H1 (cell line): Measurements from ENCODE around the gene NEK11. TPM values are rescaled to one million over a fixed set of nuclear protein-coding genes. Genes with fewer than 3 reads are reported as not detected.

Source experiments
- CTCF ChIA-PET: fragments of 300-600 bp; sonication (Branson Sonifier 250); formaldehyde crosslinking; loops from one replicate; lab custom pipeline; 2021; ENCODE audit not compliant: partially characterized antibody; lab: Charles Lee
- POLR2A ChIA-PET: fragments of 300-600 bp; sonication (Branson Sonifier 250); formaldehyde crosslinking; loops from one replicate; lab custom pipeline; 2021; ENCODE audit warnings: inconsistent platforms; ENCODE audit not compliant: partially characterized antibody; lab: Charles Lee
- DNase-seq, 2 experiments: peaks; one replicate each; pipeline versions ENCODE4 v3.0.0 to v3.0.0-alpha.2; 2010 to 2022; ENCODE audit warnings: low spot score in 2 of 2, low read depth in 1 of 2, mixed read lengths in 1 of 2
- FAIRE-seq: peaks from 2 replicates; lab custom pipeline; 2011; peaks lifted over from hg19 to GRCh38; lab: Jason Lieb, UNC
- H2AFZ ChIP-seq: 2 replicates; pipeline ENCODE4 v1.8.1; 2012; ENCODE audit warnings: low read length, inconsistent platforms
- H2AK5ac ChIP-seq: 2 replicates; pipeline ENCODE4 v1.6.1; 2013; ENCODE audit warnings: low read depth, low read length
- H2BK120ac ChIP-seq: replicated peaks from 2 replicates; pipeline ENCODE3; 2013; ENCODE audit warnings: low read depth, low read length, inconsistent platforms
- H2BK12ac ChIP-seq: 2 replicates; pipeline ENCODE4 v1.6.1; 2013; ENCODE audit warnings: low read depth, low read length
- H2BK15ac ChIP-seq: 2 replicates; pipeline ENCODE4 v1.6.1; 2013; ENCODE audit warnings: low read length
- H2BK20ac ChIP-seq: 2 replicates; pipeline ENCODE4 v1.6.1; 2013; ENCODE audit warnings: low read length
- H2BK5ac ChIP-seq: 2 replicates; pipeline ENCODE4 v1.6.1; 2013; ENCODE audit warnings: low read depth, low read length
- H3K14ac ChIP-seq: 2 replicates; pipeline ENCODE4 v1.6.1; 2013; ENCODE audit warnings: inconsistent platforms; ENCODE audit not compliant: insufficient read length
- H3K18ac ChIP-seq: 2 replicates; pipeline ENCODE4 v1.6.1; 2013; ENCODE audit warnings: low read length; ENCODE audit errors: extremely low read depth
- H3K23ac ChIP-seq: 2 replicates; pipeline ENCODE4 v1.6.1; 2013; ENCODE audit warnings: inconsistent platforms; ENCODE audit not compliant: insufficient read length
- H3K23me2 ChIP-seq: 2 replicates; pipeline ENCODE4 v1.6.1; 2013; ENCODE audit warnings: low read depth, low read length
- H3K27ac ChIP-seq: 2 replicates; pipeline ENCODE4 v1.6.1; 2011; ENCODE audit warnings: low read depth, low read length, inconsistent platforms
- H3K27me3 ChIP-seq, 4 experiments: replicated peaks in 1 of 4; 1 replicate in 1 of 4; 2 replicates in 3 of 4; pipeline versions ENCODE4 v1.6.1 to v1.8.1; 2011 to 2013; ENCODE audit warnings: low read length in 3 of 4, mild to moderate bottlenecking in 3 of 4, inconsistent platforms in 2 of 4, mixed read lengths in 2 of 4, moderate library complexity in 1 of 4; ENCODE audit not compliant: control insufficient read depth in 3 of 4, insufficient read depth in 3 of 4; ENCODE audit errors: extremely low read depth in 1 of 4
- H3K36me3 ChIP-seq, 4 experiments: 2 replicates each; pipeline versions ENCODE4 v1.6.1 to v1.8.1; 2011 to 2013; ENCODE audit warnings: mild to moderate bottlenecking in 4 of 4, low read length in 3 of 4, moderate library complexity in 2 of 4, control low read depth in 1 of 4, inconsistent platforms in 1 of 4; ENCODE audit not compliant: insufficient read depth in 4 of 4, control insufficient read depth in 2 of 4
- H3K4ac ChIP-seq: replicated peaks from 2 replicates; pipeline ENCODE3; 2013; ENCODE audit warnings: low read length, low read depth, mixed read lengths, inconsistent platforms; ENCODE audit not compliant: insufficient read length
- H3K4me1 ChIP-seq, 4 experiments: replicated peaks in 1 of 4; 1 replicate in 1 of 4; 2 replicates in 3 of 4; pipeline versions ENCODE4 v1.6.1 to v1.8.1; 2011 to 2013; ENCODE audit warnings: low read length in 3 of 4, inconsistent platforms in 2 of 4, mixed read lengths in 1 of 4; ENCODE audit not compliant: insufficient read depth in 4 of 4, control insufficient read depth in 3 of 4
- H3K4me2 ChIP-seq, 2 experiments: 2 replicates each; pipeline versions ENCODE4 v1.6.1 to v1.8.1; 2011 to 2013; ENCODE audit warnings: low read depth in 2 of 2, low read length in 2 of 2, control low read depth in 1 of 2, inconsistent platforms in 1 of 2, mild to moderate bottlenecking in 1 of 2; ENCODE audit not compliant: insufficient read depth in 1 of 2
- H3K4me3 ChIP-seq, 4 experiments: fragments of 200-600, 300-600 bp in 1 of 4; sonication (generic), shearing (Covaris generic), sonication (Bioruptor Twin) in 1 of 4; 2 replicates each; pipeline versions ENCODE4 v1.5.1 to v1.8.1; 2011 to 2016; ENCODE audit warnings: low read length in 4 of 4, low read depth in 3 of 4, control low read depth in 2 of 4, inconsistent platforms in 2 of 4, mild to moderate bottlenecking in 2 of 4, mixed read lengths in 1 of 4, moderate library complexity in 1 of 4; ENCODE audit not compliant: insufficient read depth in 2 of 4; ENCODE audit errors: extremely low read depth in 1 of 4
- H3K56ac ChIP-seq: replicated peaks from 2 replicates; pipeline ENCODE3; 2013; ENCODE audit warnings: low read depth, mild to moderate bottlenecking, mixed read lengths, low read length, inconsistent platforms; ENCODE audit not compliant: insufficient read length
- H3K79me1 ChIP-seq: 2 replicates; pipeline ENCODE4 v1.6.1; 2013; ENCODE audit warnings: low read depth, low read length, control low read depth
- H3K79me2 ChIP-seq, 2 experiments: 2 replicates each; pipeline versions ENCODE4 v1.6.1 to v1.8.1; 2012 to 2013; ENCODE audit warnings: low read length in 2 of 2, mild to moderate bottlenecking in 2 of 2, inconsistent platforms in 1 of 2; ENCODE audit not compliant: insufficient read depth in 2 of 2, control insufficient read depth in 1 of 2
- H3K9ac ChIP-seq, 4 experiments: replicated peaks in 1 of 4; 1 replicate in 1 of 4; 2 replicates in 3 of 4; pipeline versions ENCODE4 v1.6.1 to v1.8.1; 2011 to 2013; ENCODE audit warnings: low read depth in 3 of 4, low read length in 3 of 4, control low read depth in 2 of 4, mild to moderate bottlenecking in 2 of 4, moderate library complexity in 2 of 4, inconsistent platforms in 1 of 4; ENCODE audit errors: extremely low read depth in 1 of 4
- H3K9me3 ChIP-seq, 2 experiments: 2 replicates each; pipeline versions ENCODE4 v1.6.1 to v1.8.1; 2012 to 2013; ENCODE audit warnings: mild to moderate bottlenecking in 2 of 2, moderate library complexity in 2 of 2, control low read depth in 1 of 2, inconsistent platforms in 1 of 2, low read depth in 1 of 2, low read length in 1 of 2, mixed read lengths in 1 of 2; ENCODE audit not compliant: insufficient read depth in 2 of 2
- H4K20me1 ChIP-seq, 2 experiments: replicated peaks in 1 of 2; 2 replicates each; pipeline versions ENCODE3 to v1.8.1; 2011 to 2013; ENCODE audit warnings: inconsistent platforms in 2 of 2, low read length in 2 of 2, mild to moderate bottlenecking in 1 of 2; ENCODE audit not compliant: insufficient read depth in 2 of 2, control insufficient read depth in 1 of 2
- H4K5ac ChIP-seq: 2 replicates; pipeline ENCODE4 v1.6.1; 2013; ENCODE audit warnings: low read length, low read depth, mixed read lengths, inconsistent platforms; ENCODE audit not compliant: insufficient read length
- H4K8ac ChIP-seq: 2 replicates; pipeline ENCODE4 v1.8.0; 2013; ENCODE audit warnings: mild to moderate bottlenecking, moderate library complexity, low read length, inconsistent platforms; ENCODE audit not compliant: insufficient read depth; ENCODE audit errors: extremely low read depth
- H4K91ac ChIP-seq: replicated peaks from 2 replicates; pipeline ENCODE3; 2013; ENCODE audit warnings: low read length, mixed read lengths, inconsistent platforms; ENCODE audit not compliant: insufficient read length
- BCL11A ChIP-seq, 2 experiments: IDR thresholded peaks; one replicate each; pipeline ENCODE4 v1.6.1; 2011; ENCODE audit warnings: low read depth in 2 of 2, low read length in 2 of 2, mild to moderate bottlenecking in 2 of 2
- CEBPB ChIP-seq: IDR thresholded peaks from 2 replicates; pipeline ENCODE4 v1.6.1; 2012; ENCODE audit warnings: low read depth, low read length
- CHD2 ChIP-seq: IDR thresholded peaks from 2 replicates; pipeline ENCODE4 v1.6.1; 2012; ENCODE audit warnings: low read length, improper control_type of control experiment
- E2F6 ChIP-seq: IDR thresholded peaks from 2 replicates; pipeline ENCODE4 v1.6.1; 2012; ENCODE audit warnings: inconsistent platforms
- JUN ChIP-seq: IDR thresholded peaks from 2 replicates; pipeline ENCODE4 v1.6.1; 2011; ENCODE audit warnings: low read depth, mild to moderate bottlenecking, improper control_type of control experiment, low read length
- SAP30 ChIP-seq: fragments of 300-600 bp; sonication (generic); IDR thresholded peaks from 2 replicates; pipeline ENCODE4 v1.7.1; 2012; ENCODE audit warnings: low read length, moderate library complexity, mild to moderate bottlenecking, inconsistent platforms; ENCODE audit not compliant: insufficient read depth, insufficient replicate concordance
- YY1 ChIP-seq: IDR thresholded peaks from 2 replicates; pipeline ENCODE4 v1.6.1; 2011; ENCODE audit warnings: low read depth, mild to moderate bottlenecking, low read length
- WGBS, 2 experiments: shearing (Covaris generic) in 1 of 2; methylation state at CpG; one replicate each; pipeline versions ENCODE4 v1.1.6 to v1.1.7; 2013 to 2015; ENCODE audit warnings: low lambda C conversion rate in 2 of 2, mixed read lengths in 2 of 2, inconsistent platforms in 1 of 2, low coverage in 1 of 2, missing lambda C conversion rate in 1 of 2; ENCODE audit not compliant: insufficient replicate concordance in 2 of 2, insufficient coverage in 1 of 2, insufficient read length in 1 of 2; ENCODE audit errors: extremely low coverage in 1 of 2, missing lambda C conversion rate in 1 of 2; 5-methylcytosine and 5-hydroxymethylcytosine counted together
- polyA plus RNA-seq, 7 experiments: library from polyadenylated mRNA; depleted of rRNA in 3 of 7; stranded (reverse) in 5 of 7; unstranded in 2 of 7; fragments of >200 nt in 5 of 7; fragments of 200-250 nt in 2 of 7; gene quantifications; 1 replicate in 5 of 7; 2 replicates in 1 of 7; 4 replicates in 1 of 7; pipeline versions ENCODE4 v1.2.1 to v1.2.3, GENCODE V29; 2011 to 2013; ENCODE audit warnings: missing spikeins in 2 of 7, mixed read lengths in 2 of 7
- total RNA-seq: library from RNA; stranded (reverse); fragmentation: NEBNext Ultra II Directional; extraction: Animal tissue kit (Norgen Biotek cat#: 25700); gene quantifications from 2 replicates; pipeline ENCODE4 v1.2.1, GENCODE V29; 2021

NEK11 gene
- total and polyA plus RNA-seq, 2 of the 8 experiments (the other 6 are each of a cell fraction or from before 2014, with no cell fraction given) = 0.60 TPM; not detected in 1

- Histone ChIP-seq H2BK120ac (no peak overlapping the region), H3K23me2 (no peaks in the 10 kb centered on the region), H3K79me2 (no peaks in the 10 kb centered on the region), H2BK5ac (no peak overlapping the region), H4K8ac (no peak overlapping the region), H3K18ac (no peak overlapping the region), H3K4me3 (no peak overlapping the region), H3K27ac (no peak overlapping the region), H3K79me1 (no peaks in the 10 kb centered on the region), H3K4me2 (no peak overlapping the region), H3K9ac (no peak overlapping the region)
- DNase-seq = no peak
- CTCF ChIA-PET = interaction anchor here (0.9 to 2.3 kb wide), 2 partner anchors 10 to 29 kb away, joined by 3 to 4 read pairs; no protein-coding TSS in a partner anchor
- no peak for TF ChIP-seq YY1
- TF ChIP-seq JUN = no peak
- no peak for TF ChIP-seq E2F6
- no peak for TF ChIP-seq SAP30
- TF ChIP-seq CEBPB = no peak
- no peak for TF ChIP-seq CHD2
- no peak for TF ChIP-seq BCL11A (IDR thresholded peaks at IDR 0.05; ENCODE audit: low read depth in 2 of 2, low read length in 2 of 2)
- TF ChIP-seq, all 59 proteins: peak for 0
- H2BK20ac ChIP-seq = no peak overlapping the region
- H3K4me1 ChIP-seq = no peaks in the 10 kb centered on the region
- H3K36me3 ChIP-seq = peaks cover 0 to 21% (median 0%) of the 10 kb centered on the region in 4 experiments; a peak in 2 of 8 replicates
- no peak overlapping the region for H4K5ac ChIP-seq
- H3K9me3 ChIP-seq = no peaks in the 10 kb centered on the region
- no peaks in the 10 kb centered on the region for H4K20me1 ChIP-seq
- no peak overlapping the region for H4K91ac ChIP-seq
- no peak overlapping the region for H3K56ac ChIP-seq
- H3K23ac ChIP-seq = no peak overlapping the region
- H3K27me3 ChIP-seq = no peaks in the 10 kb centered on the region
- no peak overlapping the region for H2AFZ ChIP-seq
- H3K14ac ChIP-seq = no peak overlapping the region
- H2AK5ac ChIP-seq = no peak overlapping the region
- H2BK15ac ChIP-seq = no peak overlapping the region
- POLR2A ChIA-PET = no interaction called here
- FAIRE-seq = no peak
- no peak overlapping the region for H2BK12ac ChIP-seq
- H3K4ac ChIP-seq = no peak overlapping the region
- 91% methylated on average over 1 of the region's 1 CpG; no CpG with 5 or more reads in 1 of the 2 experiments for WGBS, 2 experiments
These were observed 22.1 kb upstream of the NEK11 start for GRCh38 chr3:131004603-131005002.
